Measurements from ENCODE around the gene XYLB.
"Not testable (repeated sequence)": the region's sequence is repeated elsewhere in the genome, so short reads cannot be mapped to it uniquely, and the experiment has no call there.

XYLB gene

GRCh38 chr3:38397320-38397719 is 50.7 kb downstream of the XYLB start:
- no peak for DNase-seq

GRCh38 chr3:38401246-38401962 is 54.8 kb downstream of the XYLB start:
- no peak for DNase-seq

GRCh38 chr3:38404286-38404685 is 57.7 kb downstream of the XYLB start:
- no peak for DNase-seq

GRCh38 chr3:38411591-38411990 is 65.0 kb downstream of the XYLB start:
- no peak for DNase-seq

- not testable (repeated sequence) for DNase-seq
Measured at GRCh38 chr3:38420758-38421157, 74.2 kb downstream of the XYLB start.

GRCh38 chr3:38421679-38422336 is 75.2 kb downstream of the XYLB start:
- no peak for DNase-seq

- not testable (repeated sequence) for DNase-seq
Measured at GRCh38 chr3:38426798-38427426, 80.3 kb downstream of the XYLB start.

GRCh38 chr3:38432871-38433658 is 86.5 kb downstream of the XYLB start:
- not testable (repeated sequence) for DNase-seq

GRCh38 chr3:38433661-38434060 is 87.1 kb downstream of the XYLB start:
- DNase-seq, result not testable (repeated sequence)

GRCh38 chr3:38438436-38439069 is 92.0 kb downstream of the XYLB start:
- not testable (repeated sequence) for DNase-seq

GRCh38 chr3:38443205-38443604 is 96.6 kb downstream of the XYLB start:
- not testable (repeated sequence) for DNase-seq

- DNase-seq, result no peak
Measured at GRCh38 chr3:38446085-38446686, 99.6 kb downstream of the XYLB start.

- DNase-seq, result no peak
Measured at GRCh38 chr3:38446812-38447211, 100.2 kb downstream of the XYLB start.

GRCh38 chr3:38450853-38451252 is 104.3 kb downstream of the XYLB start:
- no peak for DNase-seq

- DNase-seq, result peak; percentile 89
Measured at GRCh38 chr3:38453075-38453912, 106.7 kb downstream of the XYLB start, which contains the start of gene ACVR2B. ACVR2B (plus strand) TSS chr3:38453890; CDS start chr3:38454323, 433 bp downstream.

- no peak for DNase-seq
Measured at GRCh38 chr3:38453913-38454177, 107.3 kb downstream of the XYLB start.

- peak; percentile 63 for DNase-seq
Measured at GRCh38 chr3:38454178-38454883, 107.7 kb downstream of the XYLB start.

- DNase-seq, result peak; percentile 88
Measured at GRCh38 chr3:38454884-38455638, 108.5 kb downstream of the XYLB start.

- no peak for DNase-seq
Measured at GRCh38 chr3:38455639-38456430, 109.2 kb downstream of the XYLB start.

Measured in NCI-H69 (cell line).